Tibial artery (tissue), 4 donors: ENCODE data around the gene OR6K6.

Experiments
- DNase-seq, 2 donors: peaks; one replicate each; pipeline ENCODE4 v3.0.0-alpha.2; 2019
- H3K27ac ChIP-seq, 2 donors: fragments of 200-600 bp; sonication (generic) in 1 of 2; 1 replicate in 1 of 2; 2 replicates in 1 of 2; pipeline ENCODE4 v1.5.1; 2018 to 2019; ENCODE audit warnings: mild to moderate bottlenecking in 1 of 2
- H3K27me3 ChIP-seq, 2 donors: fragments of 200-600 bp; sonication (generic) in 1 of 2; one replicate each; pipeline versions ENCODE4 v1.5.1 to v1.6.0; 2016 to 2019
- H3K36me3 ChIP-seq, 3 donors: fragments of 200-600 bp; sonication (generic) in 2 of 3; one replicate each; pipeline ENCODE4 v1.5.1; 2016 to 2019; ENCODE audit warnings: mild to moderate bottlenecking in 2 of 3
- H3K4me1 ChIP-seq, 4 donors: fragments of 200-600 bp; sonication (generic) in 2 of 4; 1 replicate in 3 of 4; 2 replicates in 1 of 4; pipeline ENCODE4 v1.5.1; 2016 to 2019
- H3K4me3 ChIP-seq, 2 donors: fragments of 200-600 bp; sonication (generic) in 1 of 2; 1 replicate in 1 of 2; 2 replicates in 1 of 2; pipeline ENCODE4 v1.5.1; 2018 to 2019; ENCODE audit warnings: mild to moderate bottlenecking in 2 of 2
- H3K9me3 ChIP-seq, 3 donors: fragments of 200-600 bp; sonication (generic) in 1 of 3; one replicate each; pipeline ENCODE4 v1.5.1; 2016 to 2019
- CTCF ChIP-seq, 2 experiments: fragments of 200-600 bp in 1 of 2; fragments of 450-650 bp in 1 of 2; IDR thresholded peaks; one replicate each; pipeline ENCODE4 v1.5.1; 2017 to 2019; ENCODE audit warnings: antibody characterized with exemption in 2 of 2, mild to moderate bottlenecking in 1 of 2, moderate library complexity in 1 of 2
- intact Hi-C: fragments of 100-400 bp; cut with DNase I; formaldehyde crosslinking; loops from one replicate; pipeline ENCODE4 v1.15.0; 2023; ENCODE audit warnings: low total_unique reads

The OR6K6 gene

GRCh38 chr1:158719664-158720063 lies 34.9 kb upstream of the OR6K6 start:
- Histone ChIP-seq H3K36me3 (no peaks in the 10 kb centered on the region), H3K27ac (no peak overlapping the region), H3K9me3 (no peaks in the 10 kb centered on the region), H3K4me1 (no peaks in the 10 kb centered on the region), H3K4me3 (no peak overlapping the region), H3K27me3 (no peaks in the 10 kb centered on the region)
- TF ChIP-seq CTCF (IDR thresholded peaks at IDR 0.05) = no peak
- intact Hi-C loops = no loop called here
- DNase-seq = no peak

GRCh38 chr1:158720620-158721019 lies 33.9 kb upstream of the OR6K6 start, which contains the start of gene OR6K3:
Gene OR6K3 (minus strand): TSS chr1:158720720. CDS start chr1:158718115, 2,605 bp downstream.
- DNase-seq = no peak
- TF ChIP-seq CTCF (IDR thresholded peaks at IDR 0.05) = no peak
- intact Hi-C loops = no loop called here
- no peaks in the 10 kb centered on the region for H3K27me3 ChIP-seq
- no peaks in the 10 kb centered on the region for H3K9me3 ChIP-seq
- no peak within 1 kb of the TSS for H3K27ac ChIP-seq
- H3K4me3 ChIP-seq = no peak within 1 kb of the TSS
- no peaks in the 10 kb centered on the region for H3K36me3 ChIP-seq
- H3K4me1 ChIP-seq = no peaks in the 10 kb centered on the region

- no peak for DNase-seq
- Histone ChIP-seq H3K4me3 (no peak overlapping the region), H3K9me3 (no peaks in the 10 kb centered on the region), H3K27me3 (no peaks in the 10 kb centered on the region), H3K27ac (no peak overlapping the region), H3K36me3 (no peaks in the 10 kb centered on the region), H3K4me1 (no peaks in the 10 kb centered on the region)
- TF ChIP-seq CTCF (IDR thresholded peaks at IDR 0.05) = no peak
- intact Hi-C loops = no loop called here
These were observed 30.1 kb upstream of the OR6K6 start for GRCh38 chr1:158724442-158724841.

GRCh38 chr1:158728510-158729225 lies 25.9 kb upstream of the OR6K6 start:
- Histone ChIP-seq H3K27ac (no peak overlapping the region), H3K4me1 (peaks cover 0 to 11% (median 0%) of the 10 kb centered on the region in 4 donors), H3K9me3 (no peaks in the 10 kb centered on the region), H3K36me3 (no peaks in the 10 kb centered on the region), H3K4me3 (no peak overlapping the region), H3K27me3 (no peaks in the 10 kb centered on the region)
- intact Hi-C loops = no loop called here
- DNase-seq = no peak
- no peak for TF ChIP-seq CTCF (IDR thresholded peaks at IDR 0.05)

GRCh38 chr1:158730453-158730852 lies 24.1 kb upstream of the OR6K6 start:
- H3K9me3 ChIP-seq = no peaks in the 10 kb centered on the region
- no peak for DNase-seq
- H3K36me3 ChIP-seq = no peaks in the 10 kb centered on the region
- TF ChIP-seq CTCF (IDR thresholded peaks at IDR 0.05) = no peak
- no peak overlapping the region for H3K27ac ChIP-seq
- intact Hi-C loops = no loop called here
- H3K27me3 ChIP-seq = no peaks in the 10 kb centered on the region
- H3K4me1 ChIP-seq = peaks cover 0 to 11% (median 0%) of the 10 kb centered on the region in 4 donors
- no peak overlapping the region for H3K4me3 ChIP-seq
